Activated T-helper 2 cell treated with anti-CD3 and anti-CD28 coated beads, Interferon-gamma antibody, Interleukin-2, Interleukin-4, amounts not matched to agents 10 μg/mL and 5 μg/mL and 100 μg/mL, durations not matched to agents 14 hours and 24 hours and 36 hours (primary cell): ENCODE results near the gene RPL10. TPM values are rescaled to one million over a fixed set of nuclear protein-coding genes. Genes with fewer than 3 reads are reported as not detected.
A peak's percentile ranks its signal among the peaks of the same experiment; 100 is the strongest.

Source experiments
- DNase-seq: peaks from one replicate; pipeline ENCODE4 v3.0.0; 2021; ENCODE audit warnings: low spot score
- H3K27ac Mint-ChIP-seq: one replicate; pipeline ENCODE4 v1.8.0; 2021; ENCODE audit warnings: mixed read lengths
- H3K27me3 Mint-ChIP-seq: one replicate; pipeline ENCODE4 v1.8.0; 2021; ENCODE audit warnings: low read depth, mixed read lengths
- H3K36me3 Mint-ChIP-seq: one replicate; pipeline ENCODE4 v1.8.0; 2021; ENCODE audit warnings: low read depth, mixed read lengths
- H3K4me1 Mint-ChIP-seq: one replicate; pipeline ENCODE4 v1.8.0; 2021; ENCODE audit warnings: low read depth, mixed read lengths
- H3K4me3 Mint-ChIP-seq: one replicate; pipeline ENCODE4 v1.8.0; 2021; ENCODE audit warnings: low read depth, mild to moderate bottlenecking, moderate library complexity, mixed read lengths
- H3K9me3 Mint-ChIP-seq: one replicate; pipeline ENCODE4 v1.8.0; 2021; ENCODE audit warnings: mixed read lengths
- intact Hi-C: fragments of 100-400 bp; cut with micrococcal nuclease; formaldehyde crosslinking; loops from one replicate; pipeline ENCODE4 v1.15.1; 2023
- total RNA-seq: library from RNA; stranded (reverse); gene quantifications from 2 replicates; pipeline ENCODE4 v1.2.3, GENCODE V29; 2022

RPL10 gene
- 2,692 and 2,787 TPM in 2 replicates for total RNA-seq

GRCh38 chrX:154397888-154398667 lies at the start of gene RPL10:
RPL10 (plus strand) TSS chrX:154398377; CDS start chrX:154398520, 143 bp downstream.
- Mint-ChIP-seq H3K27ac (peak within 1 kb of the TSS; percentile 100), H3K9me3 (no peaks in the 10 kb centered on the region), H3K27me3 (no peaks in the 10 kb centered on the region), H3K4me3 (peak within 1 kb of the TSS; percentile 100), H3K4me1 (peaks cover 5% of the 10 kb centered on the region), H3K36me3 (peaks cover 36% of the 10 kb centered on the region)
- peak; percentile 93 for DNase-seq
- intact Hi-C loops = loop anchor here (5.0 kb wide), 1 partner anchor 39 kb away; the partner anchor contains the start of gene GDI1

- H3K27ac Mint-ChIP-seq = no peak overlapping the region
- peaks cover 9% of the 10 kb centered on the region for H3K4me1 Mint-ChIP-seq
- intact Hi-C loops = no loop called here
- H3K36me3 Mint-ChIP-seq = peaks cover 39% of the 10 kb centered on the region
- H3K4me3 Mint-ChIP-seq = no peak overlapping the region
- no peaks in the 10 kb centered on the region for H3K9me3 Mint-ChIP-seq
- H3K27me3 Mint-ChIP-seq = no peaks in the 10 kb centered on the region
- no peak for DNase-seq
These were observed 49.4 kb upstream of the RPL10 start for GRCh38 chrX:154348646-154349358.

GRCh38 chrX:154349359-154349935 lies 48.7 kb upstream of the RPL10 start:
- no peak overlapping the region for H3K27ac Mint-ChIP-seq
- H3K4me1 Mint-ChIP-seq = peaks cover 9% of the 10 kb centered on the region
- H3K27me3 Mint-ChIP-seq = no peaks in the 10 kb centered on the region
- peaks cover 44% of the 10 kb centered on the region for H3K36me3 Mint-ChIP-seq
- no peaks in the 10 kb centered on the region for H3K9me3 Mint-ChIP-seq
- intact Hi-C loops = no loop called here
- H3K4me3 Mint-ChIP-seq = no peak overlapping the region
- no peak for DNase-seq

DNA sequence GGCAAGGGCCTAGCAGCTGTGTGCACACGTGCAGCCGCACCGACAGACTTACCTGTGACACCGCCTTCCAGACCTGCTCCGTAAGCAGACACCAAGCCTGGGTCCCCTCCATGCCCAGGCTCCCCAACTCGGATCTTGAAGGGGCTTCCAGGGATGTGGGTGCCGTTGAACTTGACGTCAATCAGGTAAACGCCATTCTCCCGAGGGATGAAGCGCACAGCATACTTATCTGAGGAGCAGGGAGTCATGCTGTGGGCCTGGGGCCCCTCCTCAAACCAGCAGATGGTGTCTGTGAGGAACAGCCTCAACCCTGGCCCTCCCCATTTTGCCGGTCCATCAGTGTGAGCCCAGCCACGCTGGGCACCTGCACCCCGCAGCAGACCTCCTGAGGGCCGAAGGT lies 48.2 kb upstream of the RPL10 start:
- intact Hi-C loops = no loop called here
- H3K4me1 Mint-ChIP-seq = peaks cover 9% of the 10 kb centered on the region
- peaks cover 44% of the 10 kb centered on the region for H3K36me3 Mint-ChIP-seq
- no peak overlapping the region for H3K4me3 Mint-ChIP-seq
- no peaks in the 10 kb centered on the region for H3K9me3 Mint-ChIP-seq
- H3K27me3 Mint-ChIP-seq = no peaks in the 10 kb centered on the region
- no peak overlapping the region for H3K27ac Mint-ChIP-seq
- no peak for DNase-seq

DNA sequence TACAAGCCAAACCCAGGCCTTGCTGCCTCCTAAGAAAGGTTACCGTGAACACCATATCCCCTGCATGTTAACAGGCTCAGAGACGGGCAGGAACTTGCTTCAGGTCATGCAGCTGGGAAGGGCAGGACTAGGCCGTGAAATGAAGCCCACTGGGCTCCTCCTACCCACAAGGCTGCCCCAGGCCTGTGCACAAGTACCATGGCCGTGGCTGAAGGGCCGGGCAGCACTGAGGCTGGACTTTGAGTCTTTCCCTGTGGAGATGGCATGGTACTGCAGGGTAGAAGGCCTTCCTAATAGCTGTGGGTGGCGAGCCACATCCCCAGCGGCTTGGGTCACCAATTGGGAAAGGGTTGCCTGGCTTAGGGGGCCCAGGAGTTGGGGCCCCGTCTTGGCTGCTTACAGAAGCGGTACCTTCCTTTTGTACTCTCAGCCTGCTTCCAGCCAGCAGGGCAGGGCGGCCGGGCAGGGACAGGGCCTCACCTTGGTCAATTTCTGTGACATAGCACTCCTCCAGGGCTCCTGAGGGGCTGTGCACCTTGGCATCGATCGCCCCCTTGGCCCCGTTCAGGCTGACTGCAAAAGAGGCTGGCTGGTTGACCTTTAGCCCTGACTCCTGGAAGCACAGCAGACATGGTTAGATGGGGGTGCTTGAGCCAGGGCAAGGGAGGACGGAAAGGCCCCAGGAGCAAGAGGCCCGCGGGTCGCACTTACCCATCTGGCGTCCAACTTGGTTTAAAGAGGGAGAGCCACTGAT lies 47.6 kb upstream of the RPL10 start:
- DNase-seq = no peak
- intact Hi-C loops = no loop called here
- peaks cover 9% of the 10 kb centered on the region for H3K4me1 Mint-ChIP-seq

DNA sequence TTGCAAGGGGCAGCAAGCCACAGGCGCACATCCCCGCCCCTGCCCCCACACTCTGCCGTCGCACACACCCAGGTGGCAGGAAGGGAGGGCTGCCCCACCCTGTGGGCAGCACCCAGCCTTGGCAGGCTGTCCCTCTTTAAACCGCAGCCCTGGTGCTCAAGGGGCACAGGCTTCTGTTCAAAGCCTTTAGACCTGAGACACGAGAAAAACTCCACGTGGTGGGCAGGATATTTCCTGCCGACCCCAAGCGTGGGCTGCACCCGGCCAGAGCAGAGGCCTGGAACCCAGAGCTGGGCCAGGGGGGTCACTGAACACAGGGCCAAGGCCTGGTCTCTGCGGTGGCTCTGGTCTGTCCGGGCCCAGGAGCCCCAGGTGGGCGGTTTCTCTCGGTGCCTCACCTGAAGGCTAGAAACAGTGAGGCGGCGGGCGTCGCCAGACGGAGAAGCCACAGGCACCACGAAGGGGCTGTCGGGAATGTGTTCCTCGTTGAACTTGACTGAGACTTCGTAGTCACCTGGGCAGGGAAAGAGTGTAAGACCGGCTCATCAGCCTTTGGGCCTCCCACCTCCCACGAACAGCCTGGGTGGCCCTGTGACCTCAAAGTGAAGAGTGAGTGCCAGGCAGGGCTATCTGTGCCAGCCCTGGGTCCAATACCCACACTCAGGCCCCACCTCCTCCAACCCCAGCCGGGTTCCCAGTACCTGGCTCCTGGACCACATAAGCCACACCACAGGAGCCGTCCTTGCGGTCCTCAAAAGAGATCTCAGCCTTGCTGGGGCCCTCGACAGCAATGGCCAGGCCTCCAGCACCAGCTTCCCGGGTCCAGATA lies 46.8 kb upstream of the RPL10 start:
- H3K9me3 Mint-ChIP-seq = no peaks in the 10 kb centered on the region
- H3K27ac Mint-ChIP-seq = peak overlapping the region; percentile 22
- H3K27me3 Mint-ChIP-seq = no peaks in the 10 kb centered on the region
- H3K36me3 Mint-ChIP-seq = peaks cover 49% of the 10 kb centered on the region
- DNase-seq = no peak
- H3K4me3 Mint-ChIP-seq = no peak overlapping the region
- H3K4me1 Mint-ChIP-seq = peaks cover 11% of the 10 kb centered on the region
- intact Hi-C loops = no loop called here

More for the DNA sequence above, 47.6 kb upstream of the RPL10 start:
- no peaks in the 10 kb centered on the region for H3K27me3 Mint-ChIP-seq
- no peak overlapping the region for H3K4me3 Mint-ChIP-seq
- H3K36me3 Mint-ChIP-seq = peaks cover 44% of the 10 kb centered on the region
- no peaks in the 10 kb centered on the region for H3K9me3 Mint-ChIP-seq
- no peak overlapping the region for H3K27ac Mint-ChIP-seq

DNA sequence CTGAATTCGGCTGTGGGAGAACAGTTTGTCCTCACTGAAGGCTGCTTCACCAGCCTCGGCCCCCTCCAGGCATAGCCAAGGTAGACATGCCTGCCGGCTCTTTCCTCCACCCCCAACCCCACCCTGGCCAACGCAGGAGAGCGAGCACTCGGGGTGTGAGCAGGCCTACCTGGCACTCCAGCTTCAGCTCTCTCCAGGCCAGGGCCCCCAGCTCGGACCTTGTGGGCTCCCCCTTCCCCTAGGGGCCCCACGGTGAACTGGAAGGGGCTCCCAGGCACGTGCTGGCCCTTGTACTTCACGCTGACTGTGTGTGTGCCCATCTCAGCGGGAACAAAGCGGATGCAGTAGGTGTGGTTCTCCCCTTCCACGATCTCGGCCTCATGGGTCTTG lies 46.2 kb upstream of the RPL10 start:
- Mint-ChIP-seq H3K27me3 (no peaks in the 10 kb centered on the region), H3K9me3 (no peaks in the 10 kb centered on the region), H3K36me3 (peaks cover 51% of the 10 kb centered on the region), H3K4me1 (peaks cover 11% of the 10 kb centered on the region), H3K27ac (peak overlapping the region; percentile 22), H3K4me3 (no peak overlapping the region)
- intact Hi-C loops = no loop called here
- DNase-seq = no peak

DNA sequence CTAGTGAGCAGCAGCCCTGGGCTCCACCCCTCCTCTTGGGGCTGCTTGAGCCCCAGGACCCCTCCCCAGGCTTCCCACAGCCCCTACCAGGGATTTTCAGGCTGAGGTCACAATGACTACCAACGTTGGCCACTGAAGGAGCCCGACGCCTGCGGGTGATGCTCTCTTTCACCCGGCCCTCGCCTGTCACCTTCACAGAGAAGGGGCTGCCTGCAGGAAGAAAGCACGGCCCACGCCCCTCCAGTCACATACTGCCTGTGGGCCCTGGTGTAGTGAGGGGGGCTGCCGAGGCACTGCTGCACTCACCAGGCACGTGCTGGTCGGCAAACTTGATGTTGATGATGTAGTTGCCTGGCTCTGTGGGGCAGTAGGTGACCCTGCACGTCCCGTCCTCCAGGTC lies 45.7 kb upstream of the RPL10 start:
- intact Hi-C loops = no loop called here
- Mint-ChIP-seq H3K4me3 (no peak overlapping the region), H3K9me3 (no peaks in the 10 kb centered on the region), H3K4me1 (peaks cover 6% of the 10 kb centered on the region), H3K36me3 (peaks cover 50% of the 10 kb centered on the region), H3K27ac (no peak overlapping the region), H3K27me3 (no peaks in the 10 kb centered on the region)
- no peak for DNase-seq

DNA sequence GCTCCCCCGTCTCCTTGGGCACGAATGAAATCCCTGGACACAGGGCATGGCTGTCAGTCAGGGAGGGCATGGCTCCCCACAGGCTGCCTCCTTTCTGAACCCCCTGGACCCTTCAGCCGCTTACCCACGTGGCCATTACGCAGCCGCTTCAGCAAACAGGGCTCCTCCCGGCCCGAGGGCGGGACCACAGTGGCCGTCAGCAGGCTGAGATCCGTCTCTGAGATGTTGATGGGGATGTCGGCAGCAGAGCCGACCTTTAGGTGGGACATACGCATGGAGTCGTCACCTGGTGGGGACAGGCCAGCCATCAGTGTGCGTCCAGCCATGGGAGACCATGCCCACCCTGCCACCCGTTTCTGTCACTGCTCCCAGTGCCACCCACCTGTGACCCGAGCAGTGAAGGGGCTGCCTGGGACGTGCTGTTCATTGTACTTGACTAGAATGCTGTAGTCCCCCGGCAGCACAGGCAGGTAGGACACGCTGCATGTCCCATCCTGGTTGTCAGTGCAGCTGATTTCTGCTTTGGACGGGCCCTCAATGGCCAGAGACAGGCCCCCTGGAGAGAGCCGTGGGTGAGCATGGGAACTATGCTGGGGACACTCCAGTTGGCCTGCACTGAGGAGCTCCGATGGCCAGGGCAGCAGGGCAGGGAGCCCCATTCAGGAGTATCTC lies 44.9 kb upstream of the RPL10 start:
- Mint-ChIP-seq H3K4me3 (no peak overlapping the region), H3K27me3 (no peaks in the 10 kb centered on the region), H3K27ac (no peak overlapping the region), H3K4me1 (peaks cover 4% of the 10 kb centered on the region), H3K9me3 (no peaks in the 10 kb centered on the region), H3K36me3 (peaks cover 53% of the 10 kb centered on the region)
- no peak for DNase-seq
- intact Hi-C loops = no loop called here

- H3K9me3 Mint-ChIP-seq = no peaks in the 10 kb centered on the region
- no peak overlapping the region for H3K27ac Mint-ChIP-seq
- H3K4me3 Mint-ChIP-seq = no peak overlapping the region
- peaks cover 4% of the 10 kb centered on the region for H3K4me1 Mint-ChIP-seq
- H3K27me3 Mint-ChIP-seq = no peaks in the 10 kb centered on the region
- H3K36me3 Mint-ChIP-seq = peaks cover 57% of the 10 kb centered on the region
- intact Hi-C loops = no loop called here
- no peak for DNase-seq
These were observed 44.2 kb upstream of the RPL10 start for GRCh38 chrX:154354013-154354412.

DNA sequence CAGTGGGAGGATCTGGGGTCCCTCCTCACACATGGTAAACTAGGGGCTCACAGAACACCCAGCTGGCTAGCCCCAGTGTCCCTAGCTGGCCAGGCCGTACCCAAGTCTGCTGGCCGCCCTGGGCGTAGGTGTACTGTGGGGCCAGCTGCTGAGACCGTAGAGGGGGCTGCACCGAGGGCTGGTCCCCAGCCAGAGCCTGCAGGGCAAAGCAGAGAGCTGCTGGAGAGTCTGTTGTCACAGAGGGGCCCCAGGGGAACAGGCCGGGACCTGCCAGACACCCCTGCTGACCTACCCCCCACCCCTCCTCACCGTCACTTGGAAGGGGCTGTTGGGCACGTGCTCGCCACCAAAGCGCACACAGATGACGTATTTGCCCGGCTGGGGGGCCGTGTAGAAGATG lies 43.7 kb upstream of the RPL10 start:
- no peaks in the 10 kb centered on the region for H3K27me3 Mint-ChIP-seq
- H3K4me3 Mint-ChIP-seq = no peak overlapping the region
- no peak for DNase-seq
- no peaks in the 10 kb centered on the region for H3K9me3 Mint-ChIP-seq
- no peak overlapping the region for H3K27ac Mint-ChIP-seq
- intact Hi-C loops = no loop called here
- peaks cover 4% of the 10 kb centered on the region for H3K4me1 Mint-ChIP-seq
- H3K36me3 Mint-ChIP-seq = peaks cover 54% of the 10 kb centered on the region
